ENCODE data around the gene CCNK. TPM values are rescaled to one million over a fixed set of nuclear protein-coding genes. Genes with fewer than 3 reads are reported as not detected.

Gene CCNK
- total RNA-seq, 1 donor from 2014 or later: 53.6 TPM

DNA sequence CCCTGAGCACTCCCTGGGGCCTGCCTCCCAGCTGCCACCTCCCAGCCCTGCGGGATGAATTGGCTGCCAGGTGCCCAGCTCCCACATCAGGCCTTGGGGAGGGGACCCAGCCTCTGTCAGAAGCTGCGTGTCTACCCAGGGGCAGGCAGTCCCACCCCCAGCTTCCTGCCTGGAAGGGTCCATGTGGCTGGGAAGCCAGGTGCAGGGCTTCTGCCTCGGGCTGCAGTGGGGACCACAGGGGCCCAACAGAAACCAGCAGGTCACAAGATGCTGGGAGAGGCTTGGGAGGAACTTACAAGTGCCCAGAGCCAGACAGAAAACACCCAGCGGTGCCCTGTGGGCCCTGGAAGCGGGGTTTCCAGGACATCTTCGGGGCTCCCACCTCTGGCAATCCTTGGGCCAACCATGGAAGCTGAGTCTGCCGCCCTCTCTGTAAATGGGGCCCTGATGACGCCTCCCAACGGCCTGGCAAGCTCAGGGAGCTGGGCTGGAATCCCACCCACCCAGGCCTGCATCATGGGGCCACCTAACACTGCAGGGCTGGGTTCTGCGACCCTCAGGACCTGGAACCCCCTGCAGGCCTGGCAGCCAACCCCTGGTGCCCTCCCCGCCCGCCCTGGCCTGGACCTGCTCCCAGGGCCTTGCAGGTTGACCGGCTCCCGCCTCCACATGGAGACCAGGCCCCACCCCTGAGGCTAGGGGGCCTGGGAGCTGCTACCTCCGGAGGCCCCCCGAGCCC is 36.6 kb downstream of the CCNK start:
- Histone ChIP-seq H3K9me3 (no peaks in the 10 kb centered on the region), H3K4me3 (no peak overlapping the region), H3K27ac (no peak overlapping the region), H3K27me3 (ENCODE audit: low read depth) (no peaks in the 10 kb centered on the region), H3K36me3 (peaks cover 25% of the 10 kb centered on the region), H3K4me1 (peaks cover 12% of the 10 kb centered on the region)
- TF ChIP-seq CTCF (IDR thresholded peaks at IDR 0.05): no peak
- intact Hi-C loops (cut with DNase I): no loop called here
- peak; percentile 45 for DNase-seq
- ATAC-seq: peak in 1 of 2 donors; percentile 1

GRCh38 chr14:99518441-99519346 is 37.5 kb downstream of the CCNK start:
- peak; percentile 83 for DNase-seq
- Histone ChIP-seq H3K4me3 (no peak overlapping the region), H3K9me3 (no peaks in the 10 kb centered on the region), H3K27me3 (ENCODE audit: low read depth) (no peaks in the 10 kb centered on the region), H3K36me3 (peaks cover 16% of the 10 kb centered on the region), H3K4me1 (peaks cover 20% of the 10 kb centered on the region), H3K27ac (no peak overlapping the region)
- TF ChIP-seq CTCF (IDR thresholded peaks at IDR 0.05): peak; percentile 99
- intact Hi-C loops (cut with DNase I): no loop called here
- ATAC-seq: peak; percentile 82

DNA sequence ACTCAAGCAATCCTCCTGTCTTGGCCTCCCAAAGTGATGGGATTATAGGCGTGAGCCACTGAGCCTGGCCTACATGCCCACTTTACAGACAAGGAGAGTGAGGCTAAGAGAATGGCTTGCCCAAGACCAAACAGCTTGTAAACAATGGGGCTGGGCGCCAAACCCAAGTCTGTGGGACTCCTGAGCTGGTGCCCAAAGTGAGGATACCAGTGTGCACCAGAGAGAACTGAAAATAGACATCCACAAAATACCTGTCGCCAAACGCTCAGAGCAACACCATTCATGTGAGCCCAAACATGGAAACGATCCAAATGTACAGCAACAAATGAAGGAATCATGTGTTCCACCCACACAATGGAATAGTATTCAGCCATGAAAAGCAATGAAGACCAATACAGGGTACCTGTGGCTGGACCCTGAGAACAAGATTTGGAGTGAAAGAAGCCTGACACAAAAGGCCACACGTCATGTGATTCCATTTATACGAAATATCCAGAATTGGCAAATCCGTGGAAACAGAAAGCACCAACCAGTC is 38.2 kb downstream of the CCNK start:
- intact Hi-C loops (cut with DNase I): no loop called here
- DNase-seq: no peak
- no peak overlapping the region for H3K27ac ChIP-seq
- H3K9me3 ChIP-seq: no peaks in the 10 kb centered on the region
- H3K27me3 ChIP-seq (ENCODE audit: low read depth): no peaks in the 10 kb centered on the region
- ATAC-seq: no peak
- TF ChIP-seq CTCF (IDR thresholded peaks at IDR 0.05): no peak
- no peak overlapping the region for H3K4me3 ChIP-seq
- H3K4me1 ChIP-seq: peaks cover 28% of the 10 kb centered on the region
- H3K36me3 ChIP-seq: peaks cover 9% of the 10 kb centered on the region

DNA sequence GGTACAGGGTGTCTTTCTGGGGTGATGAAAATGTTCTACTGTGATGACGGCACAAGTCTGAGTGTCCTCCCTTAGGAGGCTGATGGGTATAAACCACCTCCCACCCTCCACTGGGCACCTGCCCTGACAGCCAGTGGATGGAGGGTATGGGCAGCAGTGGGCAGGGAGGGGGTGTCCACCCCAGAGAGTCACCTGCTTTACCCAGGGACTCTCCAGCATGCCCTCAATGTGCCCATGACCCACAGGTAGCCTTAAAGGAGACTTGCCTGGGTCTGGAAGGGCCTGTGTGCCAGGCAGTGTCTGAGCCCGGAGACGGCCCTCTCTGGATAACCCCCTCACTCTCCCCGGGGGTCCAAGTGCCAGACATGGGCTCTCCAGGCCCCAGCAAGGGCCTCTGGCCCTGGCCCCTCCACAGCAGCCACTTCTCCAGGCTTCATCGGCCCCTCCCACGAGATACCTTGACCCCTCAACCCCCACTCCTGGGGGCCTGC is 38.8 kb downstream of the CCNK start:
- TF ChIP-seq CTCF (IDR thresholded peaks at IDR 0.05): no peak
- peaks cover 33% of the 10 kb centered on the region for H3K4me1 ChIP-seq
- intact Hi-C loops (cut with DNase I): loop anchor here (10.0 kb wide), 1 partner anchor 105 kb away; no protein-coding TSS in a partner anchor

GRCh38 chr14:99520571-99521081 is 39.4 kb downstream of the CCNK start:
- H3K27ac ChIP-seq: no peak overlapping the region
- DNase-seq (peak; percentile 32), ATAC-seq (no peak)
- intact Hi-C loops (cut with DNase I): loop anchor here (10.0 kb wide), 1 partner anchor 104 kb away; no protein-coding TSS in a partner anchor
- H3K27me3 ChIP-seq (ENCODE audit: low read depth): no peaks in the 10 kb centered on the region
- no peaks in the 10 kb centered on the region for H3K36me3 ChIP-seq
- H3K4me3 ChIP-seq: no peak overlapping the region
- H3K4me1 ChIP-seq: peaks cover 40% of the 10 kb centered on the region
- no peak for TF ChIP-seq CTCF (IDR thresholded peaks at IDR 0.05)
- H3K9me3 ChIP-seq: no peaks in the 10 kb centered on the region

More for the DNA sequence above, 38.8 kb downstream of the CCNK start:
- no peaks in the 10 kb centered on the region for H3K9me3 ChIP-seq
- no peak overlapping the region for H3K27ac ChIP-seq
- ATAC-seq (no peak), DNase-seq (peak; percentile 34)
- no peak overlapping the region for H3K4me3 ChIP-seq
- H3K36me3 ChIP-seq: peaks cover 4% of the 10 kb centered on the region
- H3K27me3 ChIP-seq (ENCODE audit: low read depth): no peaks in the 10 kb centered on the region

All from lower lobe of right lung (tissue), 2 donors.